ENCODE results near the gene USP19.

Gene USP19

DNA sequence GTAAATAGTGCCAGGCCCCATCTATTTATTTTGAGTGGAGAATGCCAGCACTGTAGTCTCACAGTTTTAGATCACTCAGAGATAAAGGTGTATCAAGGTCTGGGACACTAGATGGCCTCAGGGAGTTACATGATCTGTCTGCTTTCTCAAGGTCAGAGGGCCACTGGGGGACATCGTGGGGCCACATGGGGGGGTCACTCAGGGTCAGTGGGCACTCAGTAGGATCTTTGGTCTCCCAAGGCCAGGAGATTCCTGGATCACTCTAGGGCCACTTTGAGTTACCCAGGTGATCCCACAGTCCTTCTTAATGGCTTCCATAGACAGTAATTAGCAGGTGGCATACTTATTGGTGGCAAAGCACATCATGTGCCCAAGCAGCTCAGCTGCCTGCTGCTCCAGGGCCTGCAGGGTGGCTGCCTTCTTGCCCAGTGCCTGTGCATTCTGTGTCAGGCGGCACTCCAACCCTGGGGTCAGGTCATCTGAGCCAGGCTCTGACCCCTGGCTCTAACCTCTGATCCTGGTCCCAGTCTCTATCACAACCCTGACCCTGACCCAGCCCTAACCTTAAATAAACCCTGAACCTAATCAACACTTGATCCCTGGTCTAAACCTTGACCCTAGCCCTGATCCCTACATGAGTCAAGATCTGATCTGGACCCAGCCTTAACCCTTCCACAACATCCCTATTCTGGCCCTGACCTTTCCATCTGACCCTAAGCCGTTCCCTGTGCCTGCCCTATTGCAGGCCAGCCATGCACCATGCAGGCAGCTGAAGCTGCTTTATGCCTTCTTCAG lies 14.0 kb upstream of the USP19 start:
- no peak for DNase-seq (ENCODE audit: low read depth in 3 of 3)

DNA sequence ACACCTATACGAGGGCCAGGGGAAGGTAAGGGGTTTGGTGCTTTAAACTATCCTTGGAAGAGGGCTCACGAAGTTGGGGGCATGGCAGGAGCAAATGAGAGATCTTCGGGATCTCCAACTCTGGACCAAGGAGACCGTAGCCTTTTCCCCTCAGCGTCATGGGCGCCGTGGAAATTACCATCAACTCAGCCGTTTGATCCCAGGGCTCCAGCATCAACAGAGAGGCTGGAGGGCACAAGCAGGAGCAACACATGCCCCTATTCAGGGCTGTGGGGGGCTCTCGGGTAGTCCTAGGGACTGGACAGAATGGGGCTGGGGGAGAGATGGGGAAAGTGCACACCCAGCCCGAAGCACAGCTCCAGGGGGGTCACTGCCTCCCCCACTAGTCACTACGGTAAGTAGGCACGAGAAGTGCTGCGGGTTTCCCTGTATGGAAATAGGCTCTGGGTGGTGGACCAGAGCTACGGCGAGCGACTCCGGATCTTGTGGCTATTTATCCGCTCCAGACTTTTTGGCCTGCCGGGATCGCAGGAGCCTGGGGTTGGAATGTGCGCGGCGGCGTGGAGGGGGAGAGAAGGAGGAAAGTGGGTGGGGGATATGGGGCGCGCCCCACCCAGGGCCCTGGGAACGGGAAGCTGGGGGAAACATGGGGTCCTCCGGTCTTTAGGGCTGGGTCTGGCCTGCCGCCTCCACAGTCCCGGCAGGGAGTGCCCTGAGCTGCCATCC lies 12.8 kb upstream of the USP19 start:
- no peak for DNase-seq (ENCODE audit: low read depth in 3 of 3)

DNA sequence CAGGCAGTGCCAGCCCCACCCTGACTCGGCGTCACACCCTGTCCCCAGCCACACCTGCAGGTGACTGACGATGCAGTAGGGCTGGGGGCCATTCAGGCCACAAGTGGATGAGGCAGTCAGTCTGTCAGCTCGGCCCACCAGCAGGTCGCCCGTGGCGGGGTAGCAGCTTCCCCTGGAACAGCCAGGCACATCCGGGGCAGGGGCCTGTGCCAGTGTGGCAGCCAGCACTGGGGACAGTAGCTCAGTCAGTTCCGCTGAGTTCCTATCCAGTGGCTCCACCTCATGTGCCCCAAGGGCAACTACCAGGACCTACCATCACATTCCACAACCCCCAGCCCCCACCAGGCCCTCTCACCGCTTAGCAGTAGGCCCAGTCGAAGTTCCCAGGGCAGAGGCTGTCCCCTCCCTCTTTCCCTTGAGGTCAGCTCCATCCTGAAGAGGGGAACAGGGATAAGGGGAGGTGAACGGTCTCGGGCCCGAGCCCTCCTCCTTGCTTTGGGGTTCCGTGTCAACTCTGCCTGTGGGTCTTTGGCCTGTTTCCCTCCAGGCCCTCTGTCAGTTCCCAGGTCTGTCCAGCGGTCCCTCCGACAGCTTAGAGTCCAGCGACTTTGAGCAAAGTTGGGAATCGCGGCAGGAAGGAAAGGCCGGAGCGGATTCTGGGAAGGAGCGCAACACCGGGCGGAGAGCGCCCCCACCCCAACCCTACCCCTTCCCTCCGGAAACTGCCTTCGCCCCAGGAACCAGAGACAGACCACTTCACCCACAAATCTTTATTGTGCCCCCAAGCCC lies 12.0 kb upstream of the USP19 start, which contains the start of gene LAMB2:
LAMB2 (minus strand) TSS at position 614 of the 789 bp plus-strand sequence; CDS start at position 431, 183 bp downstream.
- no peak for DNase-seq (ENCODE audit: low read depth in 3 of 3)

DNA sequence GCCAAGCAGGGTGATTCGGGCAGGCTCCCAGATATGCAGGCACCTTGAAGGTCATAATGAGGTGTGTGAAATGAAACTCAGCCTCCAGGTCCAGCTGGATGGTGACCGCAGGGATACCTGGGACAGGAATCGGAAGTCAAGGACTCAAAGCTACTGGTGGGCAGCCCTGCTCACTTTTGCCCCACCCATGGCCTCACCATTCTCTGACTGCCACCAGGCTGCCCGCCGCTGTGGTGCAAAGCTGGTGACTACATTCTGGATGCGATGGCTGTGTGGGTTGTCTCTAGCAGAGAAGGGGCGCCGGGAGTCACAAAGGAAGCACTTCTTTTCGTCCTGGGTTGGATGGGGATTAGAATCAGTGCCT lies 11.4 kb upstream of the USP19 start:
- DNase-seq (ENCODE audit: low read depth in 3 of 3) = no peak

DNA sequence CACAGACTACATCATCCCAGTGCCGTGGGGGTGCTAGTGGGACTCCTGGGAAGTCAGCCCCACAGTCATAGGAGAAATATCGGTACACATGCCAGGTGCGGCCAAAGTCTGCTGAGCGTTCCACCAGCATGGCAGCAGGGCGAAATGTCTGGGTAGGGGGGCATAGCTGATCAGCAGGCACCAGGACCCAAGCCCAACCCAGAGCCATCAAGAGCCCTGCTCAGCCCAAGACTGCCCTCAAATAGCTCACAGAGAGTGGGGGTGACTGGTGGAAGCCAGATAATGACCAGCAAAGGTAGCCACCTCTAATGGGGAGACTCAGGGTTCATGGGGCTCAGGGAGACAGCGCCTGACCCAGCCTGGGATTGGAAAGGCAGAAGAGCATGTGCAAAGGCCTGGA lies 11.0 kb upstream of the USP19 start:
- DNase-seq (ENCODE audit: low read depth in 3 of 3) = no peak

DNA sequence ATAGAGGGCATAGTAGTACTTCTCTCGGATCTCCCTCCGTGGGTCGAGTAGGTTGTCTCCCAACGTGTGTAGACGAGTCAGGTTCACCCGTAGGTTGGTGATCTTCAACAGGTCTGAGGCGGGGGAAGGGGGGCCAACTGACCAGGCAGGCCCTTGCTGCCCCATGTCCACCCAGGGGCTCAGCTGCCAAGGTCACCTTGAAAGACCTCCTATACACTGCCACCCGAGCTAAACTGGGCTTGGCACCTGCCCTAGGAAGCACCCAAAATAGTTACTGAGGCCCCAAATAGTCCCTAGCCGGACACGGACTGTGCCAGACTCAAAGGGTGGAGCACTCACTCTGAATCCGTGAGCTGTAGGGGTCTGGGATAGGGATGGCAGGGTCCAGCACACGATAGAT lies 10.4 kb upstream of the USP19 start:
- DNase-seq (ENCODE audit: low read depth in 3 of 3) = no peak

DNA sequence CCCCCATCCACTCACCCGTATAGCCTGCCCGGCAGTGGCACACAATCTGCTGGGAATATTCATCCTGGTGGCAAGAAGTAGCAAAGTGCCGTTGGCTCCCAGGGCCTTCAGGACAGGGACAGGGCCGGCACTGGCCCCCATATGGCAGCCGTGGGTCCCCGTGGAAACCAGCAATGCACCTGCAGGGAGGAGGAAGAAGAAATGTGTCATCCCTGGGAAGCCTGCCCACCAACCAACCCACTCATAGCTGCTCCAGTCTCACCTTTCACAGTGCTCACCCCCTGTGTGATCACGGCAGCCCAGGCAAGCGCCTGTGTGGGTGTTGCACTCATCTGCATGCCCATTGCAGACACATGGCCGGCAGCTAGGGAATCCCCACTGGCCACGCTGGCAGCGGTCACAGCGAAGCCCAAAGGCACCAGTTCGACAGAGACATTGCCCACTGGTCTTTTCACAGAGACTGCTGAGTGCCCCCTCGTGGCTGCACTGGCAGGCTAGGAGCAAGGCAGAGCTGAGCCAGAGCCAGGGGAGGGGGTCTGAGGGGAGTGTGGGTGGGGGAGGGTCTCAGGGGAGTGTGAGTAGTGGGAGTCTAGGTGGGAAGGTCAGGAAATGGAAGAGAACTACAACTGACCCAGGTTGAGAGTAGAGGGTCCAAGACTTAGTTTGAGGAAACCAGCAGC lies 4.5 kb upstream of the USP19 start:
- no peak for DNase-seq (ENCODE audit: low read depth in 3 of 3)

DNA sequence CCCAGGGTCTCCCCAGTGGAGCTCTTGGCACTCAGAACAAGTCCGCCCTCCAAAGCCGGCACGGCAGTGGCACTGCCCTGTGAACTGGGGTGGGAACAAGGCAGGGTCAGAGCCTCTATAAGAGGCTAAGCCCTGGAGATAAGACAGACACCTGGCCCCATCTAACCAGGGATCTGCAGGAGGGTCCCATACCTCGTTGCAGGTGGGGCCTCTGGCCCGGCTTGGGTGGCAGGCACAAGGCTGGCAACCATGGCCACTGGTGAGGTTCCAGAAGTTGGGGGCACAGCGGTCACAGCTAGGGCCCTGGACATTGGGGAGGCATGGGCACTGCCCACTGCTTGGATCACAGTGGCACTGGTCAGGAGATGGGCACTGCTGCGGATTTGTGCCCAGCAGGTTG lies 3.6 kb upstream of the USP19 start:
- no peak for DNase-seq (ENCODE audit: low read depth in 3 of 3)

DNA sequence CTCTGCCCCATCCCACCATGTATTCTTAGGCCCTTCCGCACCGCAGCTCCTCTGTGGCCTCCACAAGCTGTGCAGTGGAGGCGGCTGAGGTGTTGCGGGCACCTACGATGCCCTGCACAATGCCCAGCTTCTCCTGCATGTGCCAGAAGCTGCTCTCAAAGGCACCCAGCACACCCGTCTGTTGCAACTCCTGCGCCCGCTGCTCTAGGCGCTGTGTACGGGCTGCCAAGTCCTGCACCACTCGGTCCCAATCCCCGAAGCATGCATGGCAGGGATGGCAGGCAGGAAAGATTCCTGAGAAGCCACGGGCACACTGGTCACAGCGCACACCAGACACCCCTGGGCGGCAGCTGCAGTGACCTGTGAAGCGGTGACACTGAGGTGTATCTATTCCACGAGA lies 3.1 kb upstream of the USP19 start:
- DNase-seq (ENCODE audit: low read depth in 3 of 3) = no peak

DNA sequence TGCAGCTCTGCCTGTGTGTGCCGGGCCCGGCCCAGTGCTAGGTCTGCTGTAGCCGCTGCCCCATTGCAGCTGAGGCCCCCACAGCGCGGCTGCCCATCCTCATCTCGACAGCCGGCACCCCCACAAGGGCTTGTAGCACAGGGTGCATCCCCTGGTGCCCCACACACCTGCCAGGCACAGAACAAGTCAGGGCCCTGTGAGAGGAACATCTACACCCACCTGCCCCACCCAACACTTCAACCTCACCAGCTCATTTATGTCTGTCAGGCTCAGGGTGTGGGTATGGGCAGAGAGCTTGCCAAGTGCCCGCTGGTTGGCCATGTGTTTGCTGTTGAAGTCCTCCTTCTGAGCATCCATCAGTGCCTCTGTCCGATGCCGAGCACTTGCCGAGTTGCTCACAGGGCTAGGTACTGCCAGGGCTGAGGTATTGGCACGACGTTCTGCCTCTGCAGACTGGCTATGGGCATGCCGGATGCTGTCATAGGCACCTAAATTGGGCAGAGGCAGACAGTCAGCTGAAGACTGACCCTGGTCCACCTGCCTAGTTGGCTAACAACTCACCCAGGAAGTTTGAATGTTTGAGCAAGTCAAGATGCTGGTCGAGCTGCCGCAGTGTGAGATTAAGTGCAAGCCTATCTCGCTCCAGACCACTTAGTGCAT lies 2.4 kb upstream of the USP19 start:
- no peak for DNase-seq (ENCODE audit: low read depth in 3 of 3)

DNA sequence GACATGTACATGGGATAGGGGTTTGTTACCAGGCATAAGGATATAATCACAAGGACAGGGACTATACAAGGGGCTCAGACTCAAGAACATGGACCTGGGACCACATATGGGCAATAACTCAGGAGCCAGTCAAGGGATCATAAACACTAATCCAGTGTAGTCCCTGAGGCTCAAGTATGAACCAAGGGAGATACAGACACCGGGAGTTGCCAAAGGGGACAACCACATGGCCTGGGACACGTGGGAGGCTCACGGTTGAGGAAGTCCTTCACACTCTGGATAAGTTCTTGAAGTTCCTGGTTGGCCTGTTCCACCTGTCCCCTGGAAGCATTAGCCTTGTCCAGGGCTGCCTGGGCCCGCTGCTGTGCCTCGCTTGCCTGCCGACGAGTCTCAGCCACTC lies 1.8 kb upstream of the USP19 start:
- no peak for DNase-seq (ENCODE audit: low read depth in 3 of 3)

DNA sequence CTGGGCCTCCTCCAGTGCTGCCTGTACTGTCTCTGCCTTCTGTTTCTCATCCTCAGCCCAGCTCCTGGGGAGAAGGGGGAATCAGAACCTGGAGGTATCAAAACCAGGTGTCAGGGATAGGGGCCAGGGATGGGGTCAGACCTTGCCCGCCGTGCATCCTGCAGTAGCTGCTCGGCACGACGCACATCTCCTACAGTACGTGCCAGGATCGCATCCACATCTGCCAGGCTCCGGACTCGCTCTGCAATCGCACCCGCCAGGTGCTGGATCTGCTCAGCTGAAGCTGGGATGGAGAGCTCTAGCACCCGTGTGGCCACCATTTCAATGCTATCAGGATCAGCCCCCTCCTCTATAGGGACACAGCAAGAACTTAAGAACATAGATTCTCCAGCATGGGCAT lies 1.4 kb upstream of the USP19 start:
- DNase-seq (ENCODE audit: low read depth in 3 of 3) = no peak

DNA sequence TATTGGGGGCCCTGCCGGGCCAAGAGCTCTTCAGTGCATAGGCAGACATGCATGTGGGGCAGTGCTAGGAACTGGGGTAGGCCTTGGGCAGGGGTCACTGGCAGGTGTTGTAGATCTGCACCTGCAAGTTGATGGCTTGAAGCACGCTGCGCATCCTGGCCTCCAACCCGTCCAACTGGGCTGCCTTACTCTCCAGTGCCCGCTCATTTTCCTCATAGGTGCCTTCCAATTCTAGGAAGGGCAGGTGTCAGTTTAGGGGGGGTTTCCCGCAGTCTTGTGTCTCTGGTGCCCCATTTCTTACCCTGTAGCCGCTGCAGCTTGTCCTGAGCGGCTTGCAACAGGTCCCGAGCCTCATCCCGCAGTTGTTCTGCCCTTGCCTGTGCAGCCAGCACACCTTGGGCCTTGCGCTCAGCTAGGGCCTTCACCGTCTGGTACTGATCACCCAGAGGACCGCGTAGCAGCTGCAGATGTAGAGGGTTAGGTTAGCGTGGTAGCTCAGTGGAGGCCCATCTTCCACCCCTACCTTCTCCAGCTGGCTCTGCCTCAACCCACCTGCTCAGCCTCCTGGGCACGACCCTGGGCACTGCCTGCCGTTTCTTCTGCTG lies 611 bp upstream of the USP19 start:
- DNase-seq (ENCODE audit: low read depth in 3 of 3) = no peak

DNA sequence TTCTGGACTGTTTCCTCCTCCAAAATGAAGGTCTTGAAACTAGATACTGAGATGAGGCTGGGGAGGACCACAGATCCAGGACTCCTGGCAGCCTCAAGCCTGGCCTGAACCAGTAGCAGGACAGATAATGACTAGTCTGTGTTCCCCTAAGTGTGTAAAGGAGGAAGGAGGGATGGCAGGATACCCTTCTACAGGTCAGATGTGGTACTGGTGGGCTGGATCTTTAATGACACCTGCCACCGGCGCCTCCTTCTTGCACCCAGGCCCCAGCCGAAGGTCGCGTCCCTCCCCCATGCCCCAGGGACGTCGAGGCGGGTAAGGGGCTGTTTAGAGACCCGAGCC lies 556 bp downstream of the USP19 start:
- DNase-seq (ENCODE audit: low read depth in 3 of 3) = no peak

DNA sequence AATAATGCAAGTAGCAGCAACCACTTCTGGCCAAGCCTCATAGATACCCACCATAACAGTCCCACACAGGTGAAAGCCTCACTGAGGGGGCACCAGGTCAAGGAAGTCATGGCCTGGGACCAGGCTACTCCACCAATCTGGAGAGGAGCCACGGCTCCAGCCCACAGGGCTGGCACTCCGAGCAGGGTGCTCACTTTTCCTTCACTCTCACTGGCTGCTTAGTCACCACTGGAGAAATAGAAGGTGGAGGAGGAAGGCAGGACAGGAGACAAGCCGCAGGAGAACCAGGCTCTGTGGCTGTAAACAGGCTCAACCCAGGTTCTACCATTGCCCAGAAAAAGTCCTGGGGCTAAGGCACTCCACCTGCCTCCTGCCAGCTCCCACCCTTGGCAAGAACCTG lies 1.2 kb downstream of the USP19 start:
- no peak for DNase-seq (ENCODE audit: low read depth in 3 of 3)

DNA sequence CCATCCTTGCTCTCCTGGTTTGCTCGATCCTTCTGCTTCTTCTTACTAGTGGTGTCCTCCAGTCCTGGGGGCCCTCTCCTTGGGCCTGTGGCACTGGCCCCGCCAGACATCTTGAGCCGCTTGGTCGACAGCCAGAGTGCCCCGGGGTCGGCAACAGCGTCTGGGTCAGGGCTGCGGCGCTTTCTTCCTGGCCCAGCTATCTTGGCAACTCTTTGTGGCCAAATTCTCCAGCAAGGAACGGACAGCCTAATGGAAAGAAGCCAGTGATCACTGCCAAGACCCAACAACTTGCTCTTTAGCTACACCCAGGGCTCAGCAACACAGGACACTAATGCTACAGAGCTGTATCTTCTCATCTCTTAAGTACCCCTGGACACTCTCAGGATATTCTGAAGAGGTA lies 1.6 kb downstream of the USP19 start:
- DNase-seq (ENCODE audit: low read depth in 3 of 3) = no peak

DNA sequence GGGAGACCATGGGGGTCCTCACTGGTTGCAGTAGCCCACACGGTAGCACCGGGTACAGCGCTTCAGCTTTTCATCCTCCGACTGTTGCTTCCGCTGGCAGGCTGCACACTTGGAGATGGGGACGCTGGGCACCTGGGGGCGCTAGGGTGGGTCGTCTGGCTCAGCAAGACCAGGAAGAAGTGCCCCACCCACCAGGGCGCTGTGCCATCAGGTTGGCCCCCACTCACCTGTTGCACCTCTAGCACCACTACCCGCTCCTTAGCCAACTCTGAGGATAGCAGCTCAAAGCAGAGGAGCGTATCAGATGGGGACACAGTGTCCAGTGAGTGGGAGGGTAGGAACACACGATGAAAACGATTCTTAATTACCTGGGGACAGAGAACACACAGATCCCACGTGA lies 8.4 kb downstream of the USP19 start:
- no peak for DNase-seq (ENCODE audit: low read depth in 3 of 3)

DNA sequence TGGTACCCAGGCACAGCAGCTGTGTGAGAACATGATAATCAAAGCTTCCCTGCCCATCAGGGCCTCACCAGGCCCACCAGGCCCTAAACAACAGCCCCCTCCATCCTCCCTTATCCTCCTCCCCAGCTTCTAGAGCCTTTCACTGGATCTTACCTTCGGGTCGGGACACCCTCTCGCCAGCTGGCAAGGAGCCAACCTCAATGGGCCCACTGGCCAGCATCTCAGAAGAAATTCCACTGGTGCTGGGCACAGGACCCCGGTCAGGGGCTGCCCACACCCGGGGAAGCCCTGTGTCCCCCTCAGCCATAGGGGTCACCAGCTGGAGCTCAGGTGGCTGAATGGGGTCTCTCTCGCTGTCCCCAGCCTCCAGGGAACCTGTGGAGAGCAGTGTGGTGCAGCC lies 9.3 kb downstream of the USP19 start:
- DNase-seq (ENCODE audit: low read depth in 3 of 3) = no peak

DNA sequence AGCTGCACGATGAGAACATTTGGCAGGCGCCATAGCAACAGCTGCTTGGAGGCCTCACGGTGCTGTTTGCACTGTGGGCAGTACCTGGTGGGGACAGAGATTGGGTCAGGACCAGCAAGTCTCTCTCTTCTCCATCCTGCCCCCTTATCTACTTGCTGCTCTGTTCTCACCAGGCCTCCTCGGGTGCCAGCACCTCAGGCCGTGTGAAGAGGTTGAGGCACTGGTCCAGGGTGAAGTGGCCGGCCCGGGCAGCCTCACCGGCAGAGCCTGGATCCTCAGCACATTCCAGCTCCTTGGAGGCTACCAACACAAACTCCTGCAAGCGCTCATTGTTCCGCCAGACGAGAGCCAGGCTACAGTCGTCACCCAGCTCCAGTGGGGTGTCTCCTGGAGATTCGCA lies 9.8 kb downstream of the USP19 start:
- DNase-seq (ENCODE audit: low read depth in 3 of 3) = no peak

DNA sequence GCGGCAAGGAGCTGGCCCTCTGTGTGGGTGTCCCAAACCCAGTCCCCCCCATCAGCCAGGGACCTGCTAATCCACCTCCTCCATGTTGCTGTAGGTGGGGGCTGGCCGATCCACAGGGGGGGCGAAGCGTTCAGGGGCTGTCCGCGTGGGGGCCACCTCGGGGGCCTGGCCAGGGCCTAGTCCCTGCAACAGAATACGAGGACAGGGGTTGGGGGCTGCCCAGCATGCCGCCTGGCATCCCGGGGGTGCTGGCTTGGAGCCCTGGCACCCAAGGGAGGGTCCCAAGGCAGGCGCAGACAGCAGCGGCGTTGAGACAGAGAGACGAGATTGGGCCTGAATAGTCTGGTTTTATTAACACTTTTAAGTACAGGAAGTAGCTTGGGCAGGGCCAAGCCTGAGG lies 12.3 kb downstream of the USP19 start:
- no peak for DNase-seq (ENCODE audit: low read depth in 3 of 3)
